Lower leg skin (tissue), 3 donors: ENCODE measurements around the gene SOX5.

Source experiments
- CTCF ChIP-seq, 3 donors: fragments of 450-650 bp; IDR thresholded peaks; one replicate each; pipeline ENCODE4 v1.5.1; 2016; ENCODE audit warnings: antibody characterized with exemption in 3 of 3, mild to moderate bottlenecking in 3 of 3, moderate library complexity in 2 of 3
- POLR2A ChIP-seq, 2 donors: fragments of 450-650 bp; IDR thresholded peaks; one replicate each; pipeline ENCODE4 v1.6.1; 2016 to 2017; ENCODE audit warnings: antibody characterized with exemption in 2 of 2, mild to moderate bottlenecking in 1 of 2, moderate library complexity in 1 of 2

GRCh38 chr12:23543767-23544166, 405.7 kb downstream of the SOX5 start:
- TF ChIP-seq CTCF (IDR thresholded peaks at IDR 0.05) (no peak), POLR2A (IDR thresholded peaks at IDR 0.05) (no peak)
